Measurements from ENCODE around the gene PDGFA. TPM values are rescaled to one million over a fixed set of nuclear protein-coding genes. Genes with fewer than 3 reads are reported as not detected.

Gene PDGFA
- total RNA-seq, 2 experiments from 2014 or later, result not detected

Other genes starting within 250 kb of the PDGFA start
- gene FOXL3, start 229.7 kb downstream of the PDGFA start, total RNA-seq (2014; rRNA removed; shearing (Covaris generic)), result not detected in 2 replicates
- not detected in 2 replicates for gene FOXL3, start 229.7 kb downstream of the PDGFA start, total RNA-seq (2022)
- gene DNAAF5, start 206.9 kb upstream of the PDGFA start, total RNA-seq (2014; rRNA removed; shearing (Covaris generic)), result 36.2 and 42.6 TPM in 2 replicates
- gene DNAAF5, start 206.9 kb upstream of the PDGFA start, total RNA-seq (2022), result 47.6 and 58.5 TPM in 2 replicates
- gene PRKAR1B, start 207.4 kb upstream of the PDGFA start, total RNA-seq (2014; rRNA removed; shearing (Covaris generic)), result 18.3 and 22.5 TPM in 2 replicates
- gene PRKAR1B, start 207.4 kb upstream of the PDGFA start, total RNA-seq (2022), result 30.9 and 41.6 TPM in 2 replicates